Astrocyte of the cerebellum (primary cell): ENCODE data around the gene SPP1.

ENCODE experiments used
- DNase-seq: peaks from one replicate; pipeline ENCODE4 v3.0.0-alpha.2; 2011; ENCODE audit warnings: low read depth
- H3K4me3 ChIP-seq: 2 replicates; pipeline ENCODE4 v1.5.1; 2011; ENCODE audit warnings: mild to moderate bottlenecking, low read depth, low read length, moderate library complexity
- in situ Hi-C: cut with HindIII; loops from 2 replicates; pipeline ENCODE4 v1.10.0; 2017; ENCODE audit warnings: low sequenced_read_pairs
- TF ChIP-seq, protein P1 (sequence below): IDR thresholded peaks from 2 replicates; pipeline ENCODE4 v1.5.1; 2012; ENCODE audit warnings: low read length, low read depth, moderate library complexity, mild to moderate bottlenecking; ENCODE audit errors: missing control alignments

Gene SPP1

GRCh38 chr4:87943660-87944149 lies 31.8 kb upstream of the SPP1 start:
- no peak for DNase-seq
- in situ Hi-C loops = no loop called here
- no peak overlapping the region for H3K4me3 ChIP-seq
- TF ChIP-seq, protein P1, sequence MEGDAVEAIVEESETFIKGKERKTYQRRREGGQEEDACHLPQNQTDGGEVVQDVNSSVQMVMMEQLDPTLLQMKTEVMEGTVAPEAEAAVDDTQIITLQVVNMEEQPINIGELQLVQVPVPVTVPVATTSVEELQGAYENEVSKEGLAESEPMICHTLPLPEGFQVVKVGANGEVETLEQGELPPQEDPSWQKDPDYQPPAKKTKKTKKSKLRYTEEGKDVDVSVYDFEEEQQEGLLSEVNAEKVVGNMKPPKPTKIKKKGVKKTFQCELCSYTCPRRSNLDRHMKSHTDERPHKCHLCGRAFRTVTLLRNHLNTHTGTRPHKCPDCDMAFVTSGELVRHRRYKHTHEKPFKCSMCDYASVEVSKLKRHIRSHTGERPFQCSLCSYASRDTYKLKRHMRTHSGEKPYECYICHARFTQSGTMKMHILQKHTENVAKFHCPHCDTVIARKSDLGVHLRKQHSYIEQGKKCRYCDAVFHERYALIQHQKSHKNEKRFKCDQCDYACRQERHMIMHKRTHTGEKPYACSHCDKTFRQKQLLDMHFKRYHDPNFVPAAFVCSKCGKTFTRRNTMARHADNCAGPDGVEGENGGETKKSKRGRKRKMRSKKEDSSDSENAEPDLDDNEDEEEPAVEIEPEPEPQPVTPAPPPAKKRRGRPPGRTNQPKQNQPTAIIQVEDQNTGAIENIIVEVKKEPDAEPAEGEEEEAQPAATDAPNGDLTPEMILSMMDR = no peak

DNA sequence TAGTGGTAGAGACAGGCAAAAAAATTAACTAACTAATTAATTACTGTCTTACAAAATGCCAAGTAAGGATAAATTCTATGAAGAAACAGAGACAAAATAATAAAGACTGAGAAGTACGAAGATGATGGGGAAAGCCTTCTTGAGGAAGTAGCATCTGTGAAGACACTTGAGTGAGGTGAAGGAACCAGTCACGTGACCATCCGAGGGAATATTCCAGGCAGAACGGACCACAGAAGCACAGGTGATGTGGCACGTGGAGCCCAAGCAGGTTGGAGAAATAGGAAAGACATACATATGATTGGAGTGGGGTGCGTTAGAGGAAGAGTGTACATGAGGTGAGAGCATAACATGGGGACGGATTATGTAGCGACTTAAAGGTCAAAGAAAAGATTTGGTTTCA lies 30.5 kb upstream of the SPP1 start:
- no peak overlapping the region for H3K4me3 ChIP-seq
- no peak for DNase-seq
- in situ Hi-C loops = no loop called here
- TF ChIP-seq, protein P1 = no peak

- H3K4me3 ChIP-seq = no peak overlapping the region
- DNase-seq = no peak
- TF ChIP-seq, protein P1 = no peak
- in situ Hi-C loops = no loop called here
These were observed 28.7 kb upstream of the SPP1 start for GRCh38 chr4:87946766-87947165.

GRCh38 chr4:87947381-87948160 lies 27.9 kb upstream of the SPP1 start:
- in situ Hi-C loops = no loop called here
- DNase-seq = no peak
- TF ChIP-seq, protein P1 = no peak
- H3K4me3 ChIP-seq = no peak overlapping the region

DNA sequence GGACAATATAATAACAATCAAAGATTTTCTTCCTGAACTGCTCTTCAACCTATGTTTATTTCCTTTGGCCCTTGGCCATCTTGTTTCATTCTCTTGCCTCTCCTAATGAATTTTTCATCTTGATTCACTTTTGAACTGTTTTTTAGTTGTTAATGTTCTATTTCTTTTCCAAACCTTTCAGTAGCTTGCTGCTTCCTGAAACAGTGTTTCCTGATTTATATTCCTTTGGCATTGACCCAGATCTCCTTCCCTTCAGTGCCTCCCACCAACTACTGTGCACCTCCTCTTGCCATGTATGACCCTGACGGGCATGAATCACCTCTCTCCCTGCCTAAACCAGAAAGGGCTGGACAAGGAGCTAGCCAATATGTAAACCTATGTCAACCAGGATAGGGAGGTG lies 25.6 kb upstream of the SPP1 start:
- in situ Hi-C loops = loop anchor here (25.0 kb wide), 1 partner anchor 88 kb away; no protein-coding TSS in a partner anchor
- no peak overlapping the region for H3K4me3 ChIP-seq
- peak; percentile 9 for DNase-seq
- TF ChIP-seq, protein P1 = no peak

DNA sequence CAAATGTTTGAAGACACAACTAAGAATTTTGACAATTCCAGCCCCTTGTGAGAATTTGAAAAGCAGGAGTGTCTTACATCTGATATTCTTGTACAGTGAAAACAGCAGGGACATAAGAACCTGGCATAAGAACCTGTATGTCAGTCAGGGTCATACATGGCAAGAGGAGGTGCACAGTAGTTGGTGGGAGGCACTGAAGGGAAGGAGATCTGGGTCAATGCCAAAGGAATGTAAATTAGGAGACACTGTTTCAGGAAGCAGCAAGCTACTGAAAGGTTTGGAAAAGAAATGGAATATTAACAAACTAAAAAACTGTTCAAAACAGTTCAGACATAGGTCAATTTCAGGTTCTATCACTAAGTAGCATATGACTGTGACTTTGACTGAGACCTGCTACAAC lies 25.0 kb upstream of the SPP1 start:
- TF ChIP-seq, protein P1 = no peak
- no peak for DNase-seq
- no peak overlapping the region for H3K4me3 ChIP-seq
- in situ Hi-C loops = loop anchor here (25.0 kb wide), 1 partner anchor 88 kb away; no protein-coding TSS in a partner anchor
